Measurements from ENCODE around the gene RPS29.

DNA sequence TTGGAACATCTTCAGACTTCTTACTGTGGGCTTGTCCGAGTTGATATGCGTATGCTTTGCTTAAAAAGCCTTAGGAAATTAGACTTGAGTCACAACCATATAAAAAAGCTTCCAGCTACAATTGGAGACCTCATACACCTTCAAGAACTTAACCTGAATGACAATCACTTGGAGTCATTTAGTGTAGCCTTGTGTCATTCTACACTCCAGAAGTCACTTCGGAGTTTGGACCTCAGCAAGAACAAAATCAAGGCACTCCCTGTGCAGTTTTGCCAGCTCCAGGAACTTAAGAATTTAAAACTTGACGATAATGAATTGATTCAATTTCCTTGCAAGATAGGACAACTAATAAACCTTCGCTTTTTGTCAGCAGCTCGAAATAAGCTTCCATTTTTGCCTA lies 21.4 kb upstream of the RPS29 start:
- TF ChIP-seq EP300 (conservative IDR thresholded peaks at IDR 0.05; ENCODE audit: poor library complexity, severe bottlenecking) (no peak), POLR2AphosphoS5 (IDR thresholded peaks at IDR 0.05) (no peak), CTCF (IDR thresholded peaks at IDR 0.05; ENCODE audit: poor library complexity, severe bottlenecking) (no peak), EZH2 (IDR thresholded peaks at IDR 0.05; ENCODE audit: borderline replicate concordance, insufficient read depth, low read length, poor library complexity, severe bottlenecking) (no peak), SMC3 (conservative IDR thresholded peaks at IDR 0.05; ENCODE audit: poor library complexity) (no peak), RAD21 (conservative IDR thresholded peaks at IDR 0.05) (no peak)
